Activated CD8-positive, alpha-beta memory T cell treated with anti-CD3 and anti-CD28 coated beads for 4 hours (primary cell): ENCODE data around the gene TTLL11.

Experiments used
- DNase-seq, 2 donors: peaks; one replicate each; pipeline ENCODE4 v3.0.0-alpha.2; 2020; ENCODE audit warnings: low read depth in 2 of 2

TTLL11 gene

DNA sequence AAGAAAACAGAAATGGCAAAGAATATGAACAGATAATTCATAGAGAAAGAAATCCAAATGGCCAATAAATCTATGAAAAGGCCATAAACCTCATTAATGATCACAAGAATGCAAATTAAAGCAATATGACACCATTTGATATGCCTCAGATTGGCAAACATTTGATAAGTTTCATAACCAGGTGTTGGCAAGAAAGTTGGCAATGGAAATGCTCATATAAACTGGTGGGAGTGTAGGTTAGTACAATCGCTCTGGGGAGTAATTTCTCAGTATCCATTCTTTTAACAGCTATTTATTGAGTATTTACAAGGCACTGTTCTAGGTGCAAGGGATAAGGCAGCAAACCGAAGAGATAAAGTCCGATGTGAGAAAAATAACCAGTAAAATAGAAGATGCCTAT is 154.5 kb downstream of the TTLL11 start:
- DNase-seq, result no peak

DNA sequence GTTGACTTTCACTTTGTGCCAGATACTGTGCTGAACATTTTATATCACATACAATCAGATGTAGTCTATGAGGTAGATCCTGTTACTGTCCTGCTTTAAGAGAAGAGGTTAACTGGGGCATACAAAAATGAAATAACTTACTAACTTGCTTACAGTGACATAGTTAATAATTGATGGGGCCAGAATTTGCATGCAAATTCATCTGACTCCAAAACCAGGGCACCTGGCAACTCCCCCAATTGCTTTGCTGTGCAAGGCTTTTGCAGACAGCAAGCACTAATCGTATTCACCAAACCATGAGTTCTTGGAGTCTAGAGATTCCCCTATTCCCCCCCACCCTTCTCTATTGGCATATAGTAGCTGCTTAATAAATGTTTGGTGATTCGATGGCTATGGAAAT is 155.9 kb downstream of the TTLL11 start:
- no peak for DNase-seq

DNA sequence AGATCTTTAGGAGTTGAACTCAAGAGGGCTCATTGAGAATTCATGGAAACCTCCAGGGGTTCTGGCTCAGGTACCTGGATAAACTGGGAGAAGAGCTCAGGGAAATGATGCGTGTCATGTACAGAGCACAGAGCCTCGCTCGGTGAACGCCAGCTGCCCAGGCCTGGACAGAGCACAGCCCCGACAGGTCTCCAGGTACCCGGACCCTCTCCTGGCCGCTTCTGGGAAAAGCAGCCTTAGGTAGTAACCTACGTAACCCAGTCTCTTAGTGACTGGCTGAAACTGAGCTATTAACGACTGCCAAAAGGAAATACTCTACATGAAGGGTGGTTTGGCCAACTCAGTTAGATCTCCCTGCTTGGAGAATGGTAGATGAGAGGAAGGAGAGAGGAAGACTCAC is 157.4 kb downstream of the TTLL11 start:
- no peak for DNase-seq

DNA sequence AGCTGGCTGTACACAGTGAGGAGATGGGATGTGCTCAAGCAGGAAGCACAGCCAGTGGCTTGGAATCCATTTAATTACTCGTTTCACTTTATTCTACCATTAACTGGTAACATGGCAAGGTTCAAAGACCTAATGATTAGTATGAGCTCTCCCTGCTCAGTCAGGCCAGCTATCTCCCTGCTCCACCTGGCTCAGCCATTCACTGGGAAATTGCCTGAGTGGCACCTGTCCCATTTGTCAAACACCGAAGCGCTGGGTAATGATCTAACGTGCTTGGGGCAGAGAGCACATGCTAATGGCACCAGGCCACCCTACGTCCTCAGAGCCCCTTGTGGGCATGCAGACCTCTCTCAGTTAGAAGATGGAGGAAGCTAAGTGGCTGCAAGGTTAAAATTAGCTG is 162.2 kb downstream of the TTLL11 start:
- DNase-seq, result no peak

DNA sequence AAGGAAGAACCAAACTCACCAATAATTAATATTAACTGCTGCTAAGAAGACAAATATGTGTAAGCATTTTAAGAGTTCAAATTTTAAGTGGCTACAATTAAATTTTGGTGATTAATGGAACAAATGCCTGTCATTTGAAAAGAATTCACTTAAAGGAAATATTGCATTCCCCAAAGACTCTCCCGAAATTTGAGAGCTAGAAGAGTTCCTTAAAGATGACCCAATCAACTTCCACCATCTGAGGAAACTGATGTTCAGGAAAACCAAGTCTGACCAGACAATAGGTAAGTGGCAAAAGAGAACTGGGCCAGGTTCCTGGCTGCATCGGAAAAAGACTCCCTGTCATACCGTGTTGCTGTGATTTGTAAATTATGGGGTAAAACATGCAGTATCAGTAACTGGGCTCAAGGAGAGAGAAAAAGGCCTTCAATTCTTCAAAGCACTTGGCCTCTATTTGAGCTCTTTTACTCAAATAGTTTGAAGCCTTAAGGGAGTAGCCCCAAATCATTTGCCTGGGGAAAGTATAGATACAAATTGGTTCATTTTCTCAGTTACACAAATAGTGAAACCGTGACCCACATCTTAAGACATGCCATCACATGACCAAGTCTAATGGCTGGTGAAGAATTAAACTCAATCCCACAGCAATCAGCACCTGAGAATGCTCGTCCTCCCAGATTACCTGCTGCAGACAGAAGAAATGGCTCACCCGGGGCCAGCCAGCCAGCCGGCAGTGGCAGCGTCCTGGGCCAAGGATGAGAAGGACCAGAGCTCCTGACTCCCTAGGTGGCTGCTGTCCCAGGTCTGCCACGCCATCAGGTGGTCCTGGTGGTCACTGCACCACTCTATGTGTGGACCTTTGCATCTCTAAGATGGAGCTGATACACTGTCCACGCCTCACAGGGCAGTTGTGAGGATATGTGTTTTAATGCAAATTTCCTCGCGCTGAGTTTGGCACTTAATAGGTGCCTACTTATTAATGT is 162.9 kb downstream of the TTLL11 start:
- no peak for DNase-seq

DNA sequence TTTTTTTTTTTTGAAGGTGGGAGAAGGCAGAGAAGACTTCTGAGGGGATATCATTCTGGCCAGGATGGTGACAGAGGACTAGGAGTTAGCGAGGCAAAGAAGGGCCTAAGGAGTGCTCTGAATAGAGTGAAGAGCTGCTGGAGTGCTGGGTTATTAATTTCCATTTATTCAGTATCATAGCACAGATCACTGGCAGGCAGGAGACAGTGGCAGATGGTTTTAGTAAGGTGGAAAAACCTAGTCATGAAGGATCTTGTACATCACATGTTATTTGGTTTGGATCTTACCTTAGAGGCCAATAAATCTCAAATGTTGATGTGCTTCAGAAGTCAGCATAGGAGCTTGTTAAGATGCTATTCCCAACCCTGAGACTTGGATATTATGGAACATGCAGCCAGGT is 165.5 kb downstream of the TTLL11 start:
- DNase-seq, result no peak

DNA sequence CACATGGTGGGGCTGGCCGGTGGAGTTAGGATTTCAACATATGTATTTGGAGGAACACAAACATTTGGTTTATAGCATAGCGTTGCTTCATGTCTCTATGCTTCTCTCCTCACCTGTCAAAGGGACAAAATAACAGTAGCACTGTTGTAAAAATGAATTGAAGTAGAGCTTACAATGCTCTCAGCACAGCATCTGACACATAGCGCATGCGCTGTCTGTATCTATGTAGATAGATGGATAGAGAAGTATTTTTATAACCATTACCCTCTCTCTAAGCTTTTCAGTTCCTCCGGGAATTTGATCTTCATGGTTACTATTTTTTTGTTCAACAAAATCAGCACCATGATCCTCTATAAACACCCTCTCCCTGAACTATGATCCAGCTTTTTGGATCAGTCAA is 166.0 kb downstream of the TTLL11 start:
- DNase-seq, result no peak

DNA sequence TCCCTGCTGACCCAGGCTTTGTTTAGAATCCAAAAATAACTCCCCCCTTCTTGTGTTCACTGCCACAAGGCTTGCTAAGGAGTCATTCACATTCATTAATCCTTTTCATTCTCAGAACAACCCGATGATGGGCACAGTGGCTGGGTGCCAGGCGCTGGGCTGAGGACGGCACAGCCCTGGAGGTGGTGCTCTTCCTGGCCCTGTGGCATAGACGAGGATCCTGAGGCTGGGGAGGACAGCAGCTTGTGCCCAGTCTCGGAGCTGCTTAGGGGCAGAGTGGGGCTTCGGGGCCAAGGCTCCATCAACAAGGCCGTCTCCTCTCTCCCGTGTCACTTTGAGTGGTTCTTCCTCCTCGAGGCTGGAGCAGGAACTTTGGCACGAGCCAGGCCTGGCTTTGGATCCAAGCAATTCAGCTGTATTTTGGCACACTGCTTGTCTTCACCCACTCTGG is 166.7 kb downstream of the TTLL11 start:
- no peak for DNase-seq

DNA sequence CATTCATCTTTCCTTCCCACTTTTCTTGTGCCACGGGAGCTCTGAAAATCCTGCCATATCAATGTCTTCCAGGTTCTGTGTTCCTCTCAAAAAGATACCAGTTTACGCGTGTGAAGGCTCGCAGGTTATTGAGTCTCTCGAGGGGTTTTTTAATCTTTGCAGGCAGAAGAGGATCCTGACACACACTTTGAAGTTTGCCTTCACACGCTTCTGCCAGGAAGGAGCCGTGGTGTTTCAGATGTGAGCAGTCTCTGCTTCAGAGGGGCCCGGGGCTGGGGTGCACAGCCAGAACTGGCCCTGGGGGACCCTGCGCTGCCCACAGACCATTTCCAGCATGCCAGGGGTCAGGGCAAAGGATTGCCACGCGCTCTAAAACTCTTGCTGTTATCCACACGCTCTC is 167.2 kb downstream of the TTLL11 start:
- DNase-seq, result no peak

DNA sequence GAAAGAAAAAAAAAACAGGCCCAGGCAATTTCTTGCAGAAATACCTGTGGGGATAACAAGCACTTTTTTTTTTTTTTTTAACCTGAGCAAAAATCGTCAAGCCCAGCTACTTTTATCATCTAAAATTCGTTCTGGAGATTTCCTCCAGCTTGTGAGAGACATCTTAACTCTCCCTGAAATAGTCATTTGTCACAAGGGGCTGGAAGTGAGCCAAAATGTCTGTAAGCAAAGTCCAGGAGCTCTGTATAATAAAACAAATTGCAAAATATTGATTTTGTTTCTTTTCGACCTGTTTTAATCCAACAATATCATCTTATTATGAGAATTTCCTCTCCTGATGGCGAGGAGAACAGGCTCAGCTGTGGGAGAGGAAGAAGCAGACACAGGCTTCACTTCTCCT is 168.4 kb downstream of the TTLL11 start:
- DNase-seq, result no peak

DNA sequence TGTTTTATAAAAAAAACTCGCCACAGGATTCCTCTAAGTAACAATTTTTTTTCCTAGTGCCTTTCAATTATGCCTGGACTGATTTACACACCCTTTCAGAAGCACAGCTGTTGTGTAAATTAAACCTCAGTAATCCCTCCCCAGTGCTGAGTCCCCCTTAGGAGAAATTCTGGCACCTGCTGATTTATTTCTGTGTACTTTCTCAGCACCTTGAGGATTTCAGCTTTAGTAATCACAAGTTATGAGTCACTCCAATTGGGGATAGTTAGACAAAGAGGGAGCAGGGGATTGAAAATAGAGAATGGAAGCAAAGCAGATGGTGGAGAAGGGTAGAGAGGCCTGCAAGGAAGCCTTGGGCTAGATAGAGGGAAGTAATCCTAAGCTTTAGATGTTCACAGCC is 171.7 kb downstream of the TTLL11 start:
- DNase-seq, result no peak

DNA sequence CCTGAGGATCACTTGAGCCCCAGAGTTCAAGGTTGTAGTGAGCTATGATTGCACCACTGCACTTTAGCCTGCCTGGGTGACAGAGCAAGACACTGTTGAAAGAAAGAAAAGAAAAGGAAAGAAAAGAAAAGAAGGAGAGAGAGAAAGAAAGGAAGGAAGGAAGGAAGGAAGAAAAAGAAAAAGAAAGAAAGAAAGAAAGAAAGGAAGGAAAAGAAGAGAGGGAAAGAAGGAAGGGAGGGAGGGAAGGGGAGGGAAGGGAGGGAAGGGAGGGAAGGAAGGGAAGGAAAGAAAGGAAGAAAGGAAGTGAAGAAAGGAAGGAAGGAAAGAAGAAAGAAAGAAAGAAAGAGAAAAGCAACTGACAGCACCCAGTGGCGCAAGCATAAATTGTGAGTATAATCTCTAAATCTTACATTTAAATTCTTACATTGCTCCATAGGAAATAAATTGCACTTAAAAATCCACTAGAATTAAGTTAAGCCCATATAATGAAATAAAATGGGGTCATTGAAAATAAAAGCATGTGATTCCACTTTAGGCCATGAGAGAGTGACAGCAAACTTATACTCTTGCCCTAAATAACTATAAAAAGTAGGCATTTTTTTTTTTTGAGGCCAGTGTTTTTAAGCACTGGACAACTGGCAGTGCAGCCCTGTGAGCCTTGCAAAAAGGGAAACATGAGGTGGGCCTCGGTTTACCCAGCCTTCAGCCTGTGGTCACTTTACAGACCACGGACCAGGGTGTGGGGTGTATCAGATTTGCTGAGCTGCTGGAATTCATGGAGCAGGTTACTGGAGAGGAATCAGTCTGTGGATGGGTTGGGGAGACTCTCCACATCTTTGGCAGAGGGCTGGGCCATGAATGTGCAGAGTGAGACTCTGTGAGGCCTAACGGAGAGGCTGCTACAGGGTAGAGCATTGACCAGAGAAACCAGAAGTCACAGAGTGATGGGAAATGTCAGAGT is 175.5 kb downstream of the TTLL11 start:
- DNase-seq, result no peak

DNA sequence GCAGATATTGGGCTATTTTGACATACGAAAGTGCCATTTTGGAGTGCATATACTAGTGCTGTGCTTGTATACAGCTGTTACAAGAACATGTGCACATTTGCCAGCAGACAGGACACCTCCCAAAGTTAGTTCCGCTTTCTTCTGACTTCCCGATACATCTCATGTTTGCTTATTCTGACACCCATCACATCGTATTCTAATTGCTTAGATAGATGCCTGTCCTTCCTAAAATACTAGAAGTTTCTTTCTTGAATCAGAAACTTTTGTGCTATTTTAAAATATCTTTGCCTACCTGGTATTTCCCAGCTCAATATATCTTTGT is 177.8 kb downstream of the TTLL11 start:
- DNase-seq, result no peak

DNA sequence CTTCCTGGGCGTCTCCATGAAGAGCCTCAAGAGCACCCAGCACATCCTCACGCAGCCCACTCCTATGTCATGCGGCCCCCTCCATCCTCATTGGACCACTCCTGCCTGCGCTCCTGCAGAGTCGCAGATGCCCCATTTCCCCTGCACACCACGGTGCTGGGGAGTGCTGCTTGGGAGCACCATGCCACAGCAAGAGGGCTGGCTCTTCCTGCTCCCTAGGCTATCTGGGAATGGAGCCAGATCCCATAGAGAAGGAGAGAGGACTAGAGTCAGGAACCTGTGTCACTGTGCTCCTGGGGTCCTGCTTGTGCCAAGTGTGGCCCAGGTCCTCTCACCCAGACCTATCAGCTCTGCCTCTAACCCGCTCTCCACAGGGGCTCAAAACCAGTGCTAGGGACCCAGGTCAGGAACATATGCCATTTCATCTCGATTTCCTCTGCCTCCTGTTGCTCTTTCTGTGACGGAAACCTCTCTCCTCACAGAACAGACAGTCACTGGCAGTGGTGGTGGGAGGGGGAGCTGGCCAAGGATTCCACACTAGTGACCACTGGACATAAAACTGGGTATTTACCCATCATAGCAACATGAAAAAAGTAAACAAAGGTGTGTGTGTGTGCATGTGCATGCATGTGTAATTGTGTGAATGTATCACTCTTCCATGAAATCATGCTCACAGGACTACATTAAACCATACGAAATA is 178.4 kb downstream of the TTLL11 start:
- no peak for DNase-seq

DNA sequence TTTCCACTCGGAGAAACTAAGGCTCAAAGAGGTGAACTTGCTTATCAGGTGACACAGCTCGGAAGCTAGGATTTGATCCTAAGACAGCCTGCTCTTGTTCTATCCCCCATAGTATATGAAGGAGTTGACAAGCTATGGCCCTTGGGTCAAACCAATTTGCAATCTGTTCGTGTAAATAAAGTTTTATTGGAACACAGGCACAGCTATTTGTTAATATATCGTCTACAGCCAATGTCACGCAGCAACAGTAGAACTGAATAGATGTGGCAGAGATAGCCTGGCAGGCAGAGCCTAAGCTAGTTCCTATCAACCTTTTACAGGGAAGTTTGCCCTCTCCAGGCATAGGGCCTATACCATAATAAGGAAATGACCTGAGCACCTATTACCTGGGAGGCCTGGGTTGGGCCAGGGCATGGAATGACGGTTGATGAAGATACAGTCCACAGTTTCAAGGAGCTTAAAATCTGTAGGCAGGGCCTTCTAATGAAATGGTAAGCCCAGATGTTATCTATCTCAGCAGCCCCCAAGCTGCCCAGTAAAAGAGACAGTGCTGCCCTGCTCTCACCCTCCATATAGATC is 179.0 kb downstream of the TTLL11 start:
- no peak for DNase-seq

DNA sequence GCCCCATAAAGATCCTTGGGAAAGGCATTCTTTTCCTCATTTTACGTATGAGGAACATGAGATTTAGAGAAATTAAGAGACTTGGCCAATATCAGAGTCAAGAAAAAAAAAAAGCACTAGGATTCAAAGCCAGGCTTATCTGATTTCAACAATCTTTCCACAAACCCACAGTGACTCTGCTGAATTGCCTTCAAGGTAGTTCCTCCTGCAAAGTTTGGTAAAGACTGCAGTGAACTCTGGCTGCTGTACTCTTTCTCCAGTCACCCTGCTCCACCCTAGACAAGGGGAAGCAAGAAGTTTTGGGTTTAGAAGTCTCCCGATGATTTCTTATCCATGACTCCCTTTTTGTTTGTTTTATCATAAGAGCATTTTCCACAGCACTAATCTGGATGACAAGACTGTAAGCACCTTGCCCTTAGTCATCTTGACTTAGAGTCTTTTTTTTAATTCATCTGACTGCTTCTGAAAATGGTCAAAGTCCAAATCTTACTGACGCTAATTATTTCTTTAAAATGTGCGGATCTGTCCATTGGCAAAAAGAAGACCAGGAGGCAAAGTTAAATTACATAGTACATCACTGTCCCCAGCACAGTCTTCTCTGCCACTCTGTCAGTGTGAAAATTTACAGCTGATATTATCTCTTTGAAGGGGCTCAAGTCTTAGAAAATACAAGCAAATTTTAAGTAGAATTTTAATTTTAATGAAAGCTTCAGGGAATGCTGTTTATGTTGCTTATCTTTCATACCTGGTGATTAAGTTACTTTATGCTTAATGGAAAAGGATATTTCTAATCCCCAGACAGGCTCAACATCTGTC is 180.1 kb downstream of the TTLL11 start:
- no peak for DNase-seq

DNA sequence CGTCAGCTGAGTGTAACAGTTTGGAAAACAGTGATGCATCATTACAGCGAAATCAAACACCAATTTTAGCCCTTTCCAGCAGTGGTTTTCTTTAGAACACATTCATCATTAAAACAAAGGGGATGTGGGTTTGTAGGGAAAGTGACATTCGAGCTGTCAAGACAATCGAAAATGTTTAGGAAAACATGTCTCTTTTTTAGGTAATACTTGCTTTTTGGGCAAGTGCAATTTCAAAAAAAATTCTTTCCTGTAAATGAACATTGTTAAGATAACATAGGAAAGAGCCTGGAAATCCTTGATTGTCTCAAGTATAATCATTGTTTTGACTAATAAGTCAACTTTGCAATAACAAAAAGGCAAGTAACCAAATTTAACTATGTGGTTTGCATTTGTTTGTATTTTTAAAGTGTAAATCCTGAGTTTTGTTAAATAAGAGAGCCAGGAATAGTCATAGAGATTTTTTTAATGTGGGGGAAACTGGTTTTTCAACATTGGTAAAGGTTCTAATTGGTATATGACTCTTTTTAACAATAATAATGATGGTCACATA is 182.5 kb downstream of the TTLL11 start:
- no peak for DNase-seq

DNA sequence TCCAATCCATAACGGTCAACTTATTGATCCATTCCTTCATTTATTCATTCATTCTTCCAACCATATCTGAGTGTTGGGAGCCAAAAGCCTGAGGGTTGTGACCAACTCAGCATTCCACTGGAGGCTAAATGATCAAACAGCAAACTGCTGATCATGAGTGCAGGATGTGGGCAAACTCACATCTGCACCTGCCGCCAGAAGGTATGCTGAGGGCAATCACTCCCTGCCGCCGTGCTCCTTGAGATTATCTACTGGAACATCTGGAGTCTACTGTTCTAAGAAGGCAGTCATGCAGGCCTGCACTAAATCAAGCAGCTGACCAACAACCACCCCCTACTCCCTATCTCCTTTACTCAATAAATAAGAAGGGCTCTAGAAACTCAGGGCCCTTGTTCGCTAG is 184.0 kb downstream of the TTLL11 start:
- DNase-seq, result no peak

DNA sequence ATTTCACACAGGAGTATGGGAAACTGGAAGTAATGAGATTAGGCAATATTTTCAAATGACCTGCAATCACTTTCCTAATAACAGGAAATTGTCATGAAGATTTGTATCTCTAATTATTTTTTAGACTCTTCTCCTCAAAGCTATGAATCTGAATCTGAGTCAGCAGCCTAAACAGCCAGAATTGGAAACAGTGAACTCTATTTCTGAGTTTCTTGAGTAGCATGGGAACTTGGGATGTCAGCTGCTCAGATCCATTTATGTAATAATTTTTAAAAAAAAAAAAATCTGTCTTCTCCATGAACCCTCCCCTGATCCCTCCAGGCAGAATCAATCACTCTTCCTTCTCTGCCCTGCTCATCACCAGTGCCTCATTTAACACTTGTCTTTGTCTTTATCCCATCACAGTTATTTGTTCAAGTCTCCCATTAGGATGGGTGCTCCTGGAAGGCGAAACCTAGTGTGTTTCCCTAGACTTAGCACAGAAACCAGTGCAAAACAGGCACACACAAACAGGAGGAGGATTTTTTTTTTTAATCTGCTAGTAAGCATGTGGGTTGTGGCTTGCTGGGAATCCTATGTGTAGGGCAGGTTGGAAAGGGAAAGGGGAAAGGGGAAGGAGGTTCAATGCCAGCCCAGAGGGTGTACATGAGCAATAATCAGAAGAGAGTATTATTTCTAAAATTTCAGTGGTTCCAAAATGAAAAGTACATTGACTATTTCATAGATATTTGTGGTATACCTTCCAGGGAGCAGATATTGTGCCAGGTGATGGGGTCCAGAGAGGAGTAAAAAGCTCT is 186.8 kb downstream of the TTLL11 start:
- no peak for DNase-seq
